NCI-H2196 (cell line): Measurements from ENCODE around the gene NBPF26.
"Not testable (repeated sequence)": the region's sequence is repeated elsewhere in the genome, so short reads cannot be mapped to it uniquely, and the experiment has no call there.

Source experiments
- DNase-seq: peaks from one replicate; lab custom pipeline; 2025; ENCODE audit not compliant: unreplicated experiment; lab: John Stamatoyannopoulos, UW

Gene NBPF26

GRCh38 chr1:120723715-120724402 lies at the start of gene NBPF26:
TSS of gene NBPF26 (plus strand) at chr1:120723945.
- DNase-seq: peak; percentile 0

GRCh38 chr1:120680106-120680819 lies 43.5 kb upstream of the NBPF26 start:
- DNase-seq: not testable (repeated sequence)

- not testable (repeated sequence) for DNase-seq
These were observed 42.8 kb upstream of the NBPF26 start for GRCh38 chr1:120680938-120681337.

- DNase-seq: not testable (repeated sequence)
These were observed 39.3 kb upstream of the NBPF26 start for GRCh38 chr1:120684397-120684796.

GRCh38 chr1:120685622-120686021 lies 38.1 kb upstream of the NBPF26 start:
- DNase-seq: not testable (repeated sequence)

- not testable (repeated sequence) for DNase-seq
These were observed 36.5 kb upstream of the NBPF26 start for GRCh38 chr1:120687250-120687649.

GRCh38 chr1:120700807-120701562 lies 22.8 kb upstream of the NBPF26 start:
- not testable (repeated sequence) for DNase-seq

GRCh38 chr1:120723358-120723714 lies 409 bp upstream of the NBPF26 start:
- DNase-seq: not testable (repeated sequence)

GRCh38 chr1:120724507-120724906 lies 762 bp downstream of the NBPF26 start:
- not testable (repeated sequence) for DNase-seq

GRCh38 chr1:120728811-120729210 lies 5.1 kb downstream of the NBPF26 start:
- DNase-seq: not testable (repeated sequence)

GRCh38 chr1:120769090-120769489 lies 45.3 kb downstream of the NBPF26 start:
- not testable (repeated sequence) for DNase-seq

- DNase-seq: not testable (repeated sequence)
These were observed 81.7 kb downstream of the NBPF26 start for GRCh38 chr1:120805452-120805851.

GRCh38 chr1:120811822-120812221 lies 88.1 kb downstream of the NBPF26 start:
- DNase-seq: not testable (repeated sequence)

- DNase-seq: not testable (repeated sequence)
These were observed 101.3 kb downstream of the NBPF26 start for GRCh38 chr1:120825051-120825450.

GRCh38 chr1:120826623-120827022 lies 102.9 kb downstream of the NBPF26 start:
- not testable (repeated sequence) for DNase-seq

GRCh38 chr1:120844186-120844944 lies 120.6 kb downstream of the NBPF26 start:
- not testable (repeated sequence) for DNase-seq

- not testable (repeated sequence) for DNase-seq
These were observed 121.2 kb downstream of the NBPF26 start for GRCh38 chr1:120844945-120845330.

- DNase-seq: not testable (repeated sequence)
These were observed 125.9 kb downstream of the NBPF26 start for GRCh38 chr1:120849400-120850286.

GRCh38 chr1:120850287-120850536 lies 126.5 kb downstream of the NBPF26 start:
- DNase-seq: not testable (repeated sequence)
